Measurements from ENCODE around the gene KSR2. TPM values are rescaled to one million over a fixed set of nuclear protein-coding genes. Genes with fewer than 3 reads are reported as not detected.

The KSR2 gene
- total RNA-seq, 1 experiment from 2014 or later, result 1.3 TPM

- no peak overlapping the region for H3K56ac ChIP-seq (ENCODE audit: insufficient read length, low read depth, low read length)
- H2BK120ac ChIP-seq (ENCODE audit: low read depth, low read length, poor library complexity, severe bottlenecking), result no peak overlapping the region
- H3K14ac ChIP-seq (ENCODE audit: insufficient read depth, low read length), result no peak overlapping the region
- Mint-ChIP-seq H3K4me3 (no peak overlapping the region), H3K27ac (no peak overlapping the region), H3K27me3 (ENCODE audit: low read depth) (peaks cover 9% of the 10 kb centered on the region), H3K9me3 (no peaks in the 10 kb centered on the region), H3K4me1 (0 out of 4 replicates have a peak, but pooled peaks cover 0 to 2% of the 10 kb centered on the region in 2 experiments), H3K36me3 (ENCODE audit: insufficient read depth in 1 of 3, low read depth in 3 of 3) (no peaks in the 10 kb centered on the region)
- H4K20me1 ChIP-seq (ENCODE audit: control insufficient read depth, insufficient read depth, insufficient read length), result no peaks in the 10 kb centered on the region
- no peak overlapping the region for H3T11ph ChIP-seq (ENCODE audit: low read length)
- no peak overlapping the region for H4K5ac ChIP-seq (ENCODE audit: insufficient read length, low read depth, low read length)
- no peak overlapping the region for H4K8ac ChIP-seq (replicated peaks; ENCODE audit: insufficient read length, low read depth, low read length)
- no peak overlapping the region for H3K9ac ChIP-seq (ENCODE audit: extremely low read depth, insufficient read length, low read length)
- H2BK20ac ChIP-seq (ENCODE audit: low read depth, low read length, poor library complexity, severe bottlenecking), result no peak overlapping the region
- no peak overlapping the region for H2BK5ac ChIP-seq (ENCODE audit: insufficient read length, low read length)
- no peaks in the 10 kb centered on the region; the same call in 1 of the 2 replicates for H3K27me3 ChIP-seq (ENCODE audit: insufficient read depth, low read length)
- H3K4me1 ChIP-seq (ENCODE audit: insufficient read depth, low read length), result 0 out of 2 replicates have a peak, but pooled peaks cover 2% of the 10 kb centered on the region
- no peaks in the 10 kb centered on the region for H3K23me2 ChIP-seq (ENCODE audit: insufficient read length, low read depth, low read length, poor library complexity, severe bottlenecking)
- H3K4me2 ChIP-seq (ENCODE audit: insufficient read depth, insufficient read length, low read length), result no peak overlapping the region
- no peak for TF ChIP-seq CTCF (conservative IDR thresholded peaks at IDR 0.05)
- no peak overlapping the region for H4K91ac ChIP-seq (ENCODE audit: insufficient read length, low read depth, low read length)
- no CpG with 5 or more reads among the region's 5 CpGs for WGBS (ENCODE audit: extremely low coverage, insufficient read length, low lambda C conversion rate)
- H3K9me3 ChIP-seq (ENCODE audit: control insufficient read depth, low read depth, low read length), result no peaks in the 10 kb centered on the region
- no peak overlapping the region for H2BK15ac ChIP-seq (ENCODE audit: low read depth, low read length)
- no peak overlapping the region for H3K18ac ChIP-seq (ENCODE audit: insufficient read length, low read depth, low read length)
- H3K4ac ChIP-seq (ENCODE audit: low read depth, low read length), result no peak overlapping the region
- H3K79me2 ChIP-seq (ENCODE audit: insufficient read depth, low read length), result no peaks in the 10 kb centered on the region
- H2AK5ac ChIP-seq (ENCODE audit: insufficient read length, low read length), result no peak overlapping the region
- no peak overlapping the region for H2BK12ac ChIP-seq (ENCODE audit: insufficient read length, low read depth, low read length)
- H3K79me1 ChIP-seq (ENCODE audit: insufficient read depth, low read depth, low read length, poor library complexity, severe bottlenecking), result no peaks in the 10 kb centered on the region
- no peak for DNase-seq
- H3K23ac ChIP-seq (ENCODE audit: insufficient read length, low read depth, low read length), result no peak overlapping the region
- H2AFZ ChIP-seq (ENCODE audit: low read length), result no peak overlapping the region
- H3K27ac ChIP-seq (ENCODE audit: insufficient read length, low read depth, low read length), result no peak overlapping the region
Observed at GRCh38 chr12:117981267-117981666, 12.5 kb upstream of the KSR2 start.

Measured in H9 (cell line).